Dendritic cell treated with granulocyte-macrophage colony-stimulating factor and Interleukin-4, amounts not matched to agents 40 ng/mL and 50 ng/mL, for 4 days (primary cell): ENCODE results near the gene IL1RAPL1.

Experiments used
- H3K27ac Mint-ChIP-seq: one replicate; pipeline ENCODE4 v1.8.0; 2022; ENCODE audit warnings: mild to moderate bottlenecking, mixed read lengths
- H3K27me3 Mint-ChIP-seq: one replicate; pipeline ENCODE4 v1.8.0; 2022; ENCODE audit warnings: mild to moderate bottlenecking, mixed read lengths
- H3K36me3 Mint-ChIP-seq: one replicate; pipeline ENCODE4 v1.8.0; 2022; ENCODE audit warnings: low read depth, mixed read lengths
- H3K4me1 Mint-ChIP-seq: one replicate; pipeline ENCODE4 v1.8.0; 2022; ENCODE audit warnings: low read depth, mixed read lengths
- H3K4me3 Mint-ChIP-seq: one replicate; pipeline ENCODE4 v1.8.0; 2022; ENCODE audit warnings: mild to moderate bottlenecking, moderate library complexity, mixed read lengths
- H3K9me3 Mint-ChIP-seq: one replicate; pipeline ENCODE4 v1.8.0; 2022; ENCODE audit warnings: mixed read lengths
- intact Hi-C: fragments of 100-400 bp; cut with micrococcal nuclease; formaldehyde crosslinking; loops from one replicate; pipeline ENCODE4 v1.15.0; 2022

Gene IL1RAPL1

GRCh38 chrX:28997706-28998463, 410.6 kb downstream of the IL1RAPL1 start:
- Mint-ChIP-seq H3K4me3 (no peak overlapping the region), H3K9me3 (no peaks in the 10 kb centered on the region), H3K4me1 (no peaks in the 10 kb centered on the region), H3K36me3 (no peaks in the 10 kb centered on the region), H3K27me3 (no peaks in the 10 kb centered on the region), H3K27ac (no peak overlapping the region)
- intact Hi-C loops = no loop called here

- Mint-ChIP-seq H3K27me3 (no peaks in the 10 kb centered on the region), H3K4me3 (no peak overlapping the region), H3K36me3 (no peaks in the 10 kb centered on the region), H3K4me1 (no peaks in the 10 kb centered on the region), H3K27ac (no peak overlapping the region), H3K9me3 (no peaks in the 10 kb centered on the region)
- intact Hi-C loops = no loop called here
Measured at GRCh38 chrX:28998609-28999135, 411.4 kb downstream of the IL1RAPL1 start.

- no peaks in the 10 kb centered on the region for H3K27me3 Mint-ChIP-seq
- H3K4me1 Mint-ChIP-seq = no peaks in the 10 kb centered on the region
- H3K9me3 Mint-ChIP-seq = no peaks in the 10 kb centered on the region
- H3K36me3 Mint-ChIP-seq = no peaks in the 10 kb centered on the region
- H3K27ac Mint-ChIP-seq = no peak overlapping the region
- intact Hi-C loops = no loop called here
- no peak overlapping the region for H3K4me3 Mint-ChIP-seq
Measured at GRCh38 chrX:29012867-29013266, 425.6 kb downstream of the IL1RAPL1 start.

GRCh38 chrX:29023207-29023606, 436.0 kb downstream of the IL1RAPL1 start:
- no peaks in the 10 kb centered on the region for H3K36me3 Mint-ChIP-seq
- no peak overlapping the region for H3K27ac Mint-ChIP-seq
- peaks cover 14% of the 10 kb centered on the region for H3K4me1 Mint-ChIP-seq
- no peaks in the 10 kb centered on the region for H3K27me3 Mint-ChIP-seq
- intact Hi-C loops = no loop called here
- no peaks in the 10 kb centered on the region for H3K9me3 Mint-ChIP-seq
- no peak overlapping the region for H3K4me3 Mint-ChIP-seq

GRCh38 chrX:29024871-29025270, 437.6 kb downstream of the IL1RAPL1 start:
- intact Hi-C loops = no loop called here
- no peaks in the 10 kb centered on the region for H3K9me3 Mint-ChIP-seq
- no peak overlapping the region for H3K27ac Mint-ChIP-seq
- no peak overlapping the region for H3K4me3 Mint-ChIP-seq
- H3K27me3 Mint-ChIP-seq = no peaks in the 10 kb centered on the region
- peaks cover 14% of the 10 kb centered on the region for H3K4me1 Mint-ChIP-seq
- no peaks in the 10 kb centered on the region for H3K36me3 Mint-ChIP-seq

- Mint-ChIP-seq H3K9me3 (no peaks in the 10 kb centered on the region), H3K4me1 (no peaks in the 10 kb centered on the region), H3K36me3 (no peaks in the 10 kb centered on the region), H3K27me3 (no peaks in the 10 kb centered on the region), H3K4me3 (no peak overlapping the region), H3K27ac (no peak overlapping the region)
- intact Hi-C loops = no loop called here
Measured at GRCh38 chrX:29039501-29039900, 452.3 kb downstream of the IL1RAPL1 start.

GRCh38 chrX:29040160-29040559, 452.9 kb downstream of the IL1RAPL1 start:
- H3K27ac Mint-ChIP-seq = no peak overlapping the region
- no peaks in the 10 kb centered on the region for H3K4me1 Mint-ChIP-seq
- intact Hi-C loops = no loop called here
- H3K4me3 Mint-ChIP-seq = no peak overlapping the region
- no peaks in the 10 kb centered on the region for H3K9me3 Mint-ChIP-seq
- no peaks in the 10 kb centered on the region for H3K27me3 Mint-ChIP-seq
- no peaks in the 10 kb centered on the region for H3K36me3 Mint-ChIP-seq

- intact Hi-C loops = no loop called here
Measured at GRCh38 chrX:29042341-29042740, 455.1 kb downstream of the IL1RAPL1 start.

GRCh38 chrX:29043746-29044145, 456.5 kb downstream of the IL1RAPL1 start:
- Mint-ChIP-seq H3K4me3 (no peak overlapping the region), H3K27me3 (no peaks in the 10 kb centered on the region), H3K27ac (no peak overlapping the region), H3K36me3 (no peaks in the 10 kb centered on the region), H3K4me1 (peaks cover 5% of the 10 kb centered on the region), H3K9me3 (no peaks in the 10 kb centered on the region)
- intact Hi-C loops = no loop called here

More at GRCh38 chrX:29042341-29042740, 455.1 kb downstream of the IL1RAPL1 start:
- Mint-ChIP-seq H3K27ac (no peak overlapping the region), H3K36me3 (no peaks in the 10 kb centered on the region), H3K27me3 (no peaks in the 10 kb centered on the region), H3K4me3 (no peak overlapping the region), H3K4me1 (peaks cover 5% of the 10 kb centered on the region), H3K9me3 (no peaks in the 10 kb centered on the region)

- no peak overlapping the region for H3K27ac Mint-ChIP-seq
- no peaks in the 10 kb centered on the region for H3K36me3 Mint-ChIP-seq
- H3K27me3 Mint-ChIP-seq = no peaks in the 10 kb centered on the region
- H3K4me1 Mint-ChIP-seq = peaks cover 5% of the 10 kb centered on the region
- H3K4me3 Mint-ChIP-seq = no peak overlapping the region
- H3K9me3 Mint-ChIP-seq = no peaks in the 10 kb centered on the region
- intact Hi-C loops = no loop called here
Measured at GRCh38 chrX:29044423-29045184, 457.4 kb downstream of the IL1RAPL1 start.

- no peak overlapping the region for H3K4me3 Mint-ChIP-seq
- H3K27me3 Mint-ChIP-seq = no peaks in the 10 kb centered on the region
- intact Hi-C loops = no loop called here
- no peaks in the 10 kb centered on the region for H3K9me3 Mint-ChIP-seq
- H3K36me3 Mint-ChIP-seq = no peaks in the 10 kb centered on the region
- H3K27ac Mint-ChIP-seq = no peak overlapping the region
- H3K4me1 Mint-ChIP-seq = no peaks in the 10 kb centered on the region
Measured at GRCh38 chrX:29065477-29065876, 478.2 kb downstream of the IL1RAPL1 start.

- no peaks in the 10 kb centered on the region for H3K4me1 Mint-ChIP-seq
- no peaks in the 10 kb centered on the region for H3K36me3 Mint-ChIP-seq
- H3K27ac Mint-ChIP-seq = no peak overlapping the region
- H3K27me3 Mint-ChIP-seq = no peaks in the 10 kb centered on the region
- intact Hi-C loops = no loop called here
- H3K9me3 Mint-ChIP-seq = no peaks in the 10 kb centered on the region
- no peak overlapping the region for H3K4me3 Mint-ChIP-seq
Measured at GRCh38 chrX:29066516-29066915, 479.3 kb downstream of the IL1RAPL1 start.

- Mint-ChIP-seq H3K36me3 (no peaks in the 10 kb centered on the region), H3K9me3 (no peaks in the 10 kb centered on the region), H3K27ac (no peak overlapping the region), H3K27me3 (no peaks in the 10 kb centered on the region), H3K4me1 (no peaks in the 10 kb centered on the region), H3K4me3 (no peak overlapping the region)
- intact Hi-C loops = no loop called here
Measured at GRCh38 chrX:29067351-29067750, 480.1 kb downstream of the IL1RAPL1 start.

- Mint-ChIP-seq H3K4me3 (no peak overlapping the region), H3K9me3 (no peaks in the 10 kb centered on the region), H3K27ac (no peak overlapping the region), H3K27me3 (no peaks in the 10 kb centered on the region), H3K4me1 (no peaks in the 10 kb centered on the region), H3K36me3 (no peaks in the 10 kb centered on the region)
- intact Hi-C loops = no loop called here
Measured at GRCh38 chrX:29071525-29072320, 484.5 kb downstream of the IL1RAPL1 start.
